NCI-H2227 treated with DMSO at 0.1 percent for 48 hours (cell line): ENCODE data around the gene SH2D3A.

Experiments used
- DNase-seq: peaks from one replicate; lab custom pipeline; 2025; lab: John Stamatoyannopoulos, UW

Gene SH2D3A

GRCh38 chr19:6737873-6738786, 29.1 kb downstream of the SH2D3A start:
- DNase-seq: peak; percentile 11

DNA sequence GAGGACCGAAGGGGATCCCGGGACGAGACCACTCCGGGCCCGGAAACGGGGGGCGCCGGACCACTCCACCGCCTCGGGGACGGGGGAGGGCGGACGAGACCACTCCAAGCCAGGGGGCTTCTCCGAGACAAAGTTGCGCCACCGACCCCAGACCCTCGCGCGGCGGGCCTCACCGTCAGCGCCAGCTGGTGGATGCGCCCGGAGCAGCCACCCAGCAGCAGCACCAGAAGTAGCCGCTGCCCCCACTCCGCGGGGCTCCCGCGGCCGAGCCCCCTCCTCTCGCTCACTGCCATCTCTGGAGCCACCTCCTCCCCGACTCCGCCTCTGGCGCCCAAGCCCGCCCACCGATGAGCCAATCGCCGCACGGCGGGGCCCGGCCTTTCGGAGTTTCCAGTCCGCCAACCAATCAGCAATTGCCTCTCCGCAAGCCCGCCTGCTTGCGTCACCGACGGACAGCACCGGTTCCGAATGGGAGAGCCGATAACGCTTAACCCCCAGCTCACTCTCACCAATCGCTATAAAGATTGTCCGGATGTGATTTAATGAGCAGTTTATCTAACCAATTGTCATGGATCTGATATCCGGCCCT, 29.9 kb downstream of the SH2D3A start, which contains the start of gene GPR108:
GPR108 (minus strand) TSS at position 297 of the 589 bp plus-strand sequence; CDS start at position 293, 4 bp downstream.
- DNase-seq: peak; percentile 96

- DNase-seq: no peak
Observed at GRCh38 chr19:6736917-6737283, 30.3 kb downstream of the SH2D3A start.

- DNase-seq: peak; percentile 45
Observed at GRCh38 chr19:6736169-6736916, 30.9 kb downstream of the SH2D3A start.

- DNase-seq: no peak
Observed at GRCh38 chr19:6735181-6735911, 31.9 kb downstream of the SH2D3A start.

GRCh38 chr19:6734096-6734696, 33.0 kb downstream of the SH2D3A start:
- DNase-seq: no peak

DNA sequence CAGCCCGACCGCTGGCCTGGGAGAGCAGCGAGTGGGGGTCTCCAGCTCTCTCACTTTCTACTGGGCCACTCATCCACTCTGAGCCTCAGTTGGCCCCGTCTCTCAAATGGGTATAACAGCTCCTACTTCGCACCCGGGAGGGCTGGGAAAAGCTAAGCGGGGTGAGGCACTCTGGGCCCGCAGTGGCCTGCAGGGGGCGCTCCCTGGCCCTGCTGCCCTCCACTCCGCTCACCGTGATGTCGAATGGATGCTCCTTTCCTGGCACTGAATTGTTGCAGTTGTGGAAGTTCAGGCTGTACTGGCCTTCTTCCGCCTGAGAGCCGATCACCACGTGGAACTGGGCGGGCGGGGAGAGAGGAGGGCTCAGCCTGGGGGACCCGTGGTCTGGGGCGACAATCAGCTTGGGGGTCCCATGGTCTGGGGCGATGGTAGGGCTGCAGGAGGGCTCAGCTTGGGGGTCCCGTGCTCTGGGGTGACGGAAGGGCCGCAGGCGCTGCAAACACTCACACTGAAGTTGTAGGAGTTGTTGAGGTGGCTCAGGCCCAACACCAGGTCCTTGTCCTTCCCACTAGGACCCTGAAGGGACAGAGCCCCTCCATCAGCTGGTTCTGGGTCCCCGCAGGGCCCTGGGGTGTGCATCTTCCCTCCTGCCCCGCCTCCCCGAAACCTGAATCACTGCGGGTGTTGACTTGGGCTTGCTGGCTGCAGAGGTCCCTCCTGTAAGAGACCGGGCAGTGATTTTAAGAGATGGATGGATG, 33.7 kb downstream of the SH2D3A start:
- DNase-seq: no peak

- no peak for DNase-seq
Observed at GRCh38 chr19:6732803-6733337, 34.4 kb downstream of the SH2D3A start.

- no peak for DNase-seq
Observed at GRCh38 chr19:6731822-6732221, 35.4 kb downstream of the SH2D3A start.

DNA sequence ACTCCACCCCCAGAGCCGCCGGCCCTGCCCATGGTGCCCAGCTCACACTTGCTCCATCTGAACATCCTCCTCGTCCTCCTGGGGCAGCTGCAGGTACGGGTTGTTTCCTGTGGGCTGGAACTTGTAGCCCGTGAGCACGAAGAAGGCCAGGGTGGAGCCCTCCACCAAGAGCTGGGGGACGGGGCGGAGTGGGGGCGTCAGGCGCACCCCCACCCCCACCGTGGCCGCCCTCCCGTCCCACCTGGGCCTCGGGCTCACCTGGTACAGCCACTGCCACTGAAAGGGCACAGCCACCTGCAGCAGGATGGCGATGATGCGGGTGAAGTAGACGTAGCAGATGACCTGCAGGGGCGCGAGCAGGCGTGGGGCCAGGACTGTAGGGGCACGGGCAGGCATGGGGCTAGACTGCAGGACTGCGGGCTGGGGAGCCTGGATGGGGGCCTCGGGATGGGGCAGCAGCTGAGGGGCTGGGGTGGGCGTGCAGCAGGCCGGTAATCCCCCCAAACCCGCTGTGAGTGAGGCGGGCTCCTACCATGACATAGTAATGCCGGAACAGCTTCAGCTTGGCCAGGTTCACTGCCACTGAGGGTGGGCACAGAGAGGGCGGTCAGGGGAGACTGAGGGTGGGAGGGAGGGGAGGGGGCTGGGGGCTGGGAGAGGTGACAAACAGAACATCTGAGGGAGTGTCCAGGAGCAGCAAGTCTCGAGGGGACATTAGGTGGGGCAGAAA, 36.1 kb downstream of the SH2D3A start:
- no peak for DNase-seq

DNA sequence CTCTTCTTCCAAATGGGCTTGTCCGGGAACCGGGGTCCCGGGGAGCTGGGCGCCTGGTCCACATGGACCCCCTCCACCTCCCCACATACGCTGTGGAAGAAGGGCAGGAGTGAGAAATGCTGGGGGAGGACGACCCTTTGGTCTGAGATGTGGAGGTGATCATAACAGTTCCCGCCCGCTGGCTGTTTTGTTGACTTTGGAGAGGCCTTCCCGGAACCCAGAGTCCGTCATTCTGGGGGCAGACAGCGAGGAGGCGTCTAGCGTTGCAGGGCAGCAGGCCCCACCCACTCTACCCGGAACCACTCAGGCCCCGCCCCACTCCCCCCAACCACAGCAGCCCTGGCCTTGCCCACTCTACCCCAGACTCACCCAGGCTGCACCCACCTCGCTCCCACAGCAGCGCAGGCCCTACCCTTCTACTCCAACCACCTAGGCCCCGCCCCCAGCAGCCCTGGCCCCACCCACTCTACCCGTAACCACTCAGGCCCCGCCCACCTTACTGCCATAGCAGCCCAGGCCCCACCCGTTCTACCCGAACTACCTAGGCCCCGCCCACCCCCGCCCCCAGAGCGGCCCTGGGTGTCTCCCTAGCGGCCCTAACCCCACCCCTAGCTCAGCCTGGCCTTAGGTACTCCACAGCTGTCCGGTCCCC, 37.0 kb downstream of the SH2D3A start:
- DNase-seq: no peak

DNA sequence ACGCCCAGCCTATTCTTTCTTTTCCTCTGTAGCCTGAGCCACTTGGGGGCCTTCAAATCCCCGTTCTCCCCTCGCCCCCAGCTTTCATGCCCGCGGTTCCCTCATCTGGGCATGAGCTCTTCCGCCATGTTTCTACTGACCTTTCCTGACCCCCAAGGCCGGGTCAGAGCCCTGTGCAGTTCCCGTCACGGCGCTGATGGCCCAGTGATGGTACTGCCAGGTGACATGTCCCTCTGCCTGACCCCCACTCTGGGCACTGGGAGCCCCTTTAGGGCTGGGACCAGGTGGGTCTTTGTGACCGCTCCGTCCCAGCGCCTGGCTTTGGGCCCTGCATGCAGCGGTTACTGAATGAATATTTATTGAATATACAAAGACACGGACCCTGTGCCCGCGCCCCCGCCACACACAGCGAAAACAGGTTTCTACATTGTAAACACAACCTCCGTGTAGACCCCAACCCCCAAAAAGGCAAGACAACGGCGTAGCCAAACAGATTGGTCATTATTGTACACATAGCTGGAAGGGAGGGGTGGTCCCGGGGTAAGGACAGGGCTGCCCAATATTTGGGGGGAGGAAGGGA, 37.6 kb downstream of the SH2D3A start:
- no peak for DNase-seq

- no peak for DNase-seq
Observed at GRCh38 chr19:6728346-6728745, 38.9 kb downstream of the SH2D3A start.

GRCh38 chr19:6725513-6726231, 41.6 kb downstream of the SH2D3A start:
- no peak for DNase-seq

- no peak for DNase-seq
Observed at GRCh38 chr19:6724631-6725492, 42.4 kb downstream of the SH2D3A start.

DNA sequence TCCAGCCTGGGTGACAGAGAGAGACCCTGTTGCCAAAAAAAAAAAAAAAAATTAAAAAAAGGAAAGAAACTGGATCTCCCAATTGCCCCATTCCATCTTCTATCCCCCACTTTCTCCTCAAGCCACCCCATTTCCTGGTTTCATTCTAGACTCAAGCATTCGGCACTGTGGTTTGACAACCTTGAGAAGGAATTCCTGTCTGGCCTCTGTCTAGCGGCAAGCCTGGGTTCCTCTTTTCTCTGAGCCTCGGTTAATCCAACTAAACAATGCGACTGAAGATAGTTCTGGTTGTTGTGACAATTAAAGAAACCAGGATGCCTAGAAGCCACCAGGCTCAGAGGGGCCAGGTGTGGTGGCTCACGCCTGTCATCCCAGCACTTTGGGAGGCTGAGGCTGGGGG, 43.5 kb downstream of the SH2D3A start:
- no peak for DNase-seq

DNA sequence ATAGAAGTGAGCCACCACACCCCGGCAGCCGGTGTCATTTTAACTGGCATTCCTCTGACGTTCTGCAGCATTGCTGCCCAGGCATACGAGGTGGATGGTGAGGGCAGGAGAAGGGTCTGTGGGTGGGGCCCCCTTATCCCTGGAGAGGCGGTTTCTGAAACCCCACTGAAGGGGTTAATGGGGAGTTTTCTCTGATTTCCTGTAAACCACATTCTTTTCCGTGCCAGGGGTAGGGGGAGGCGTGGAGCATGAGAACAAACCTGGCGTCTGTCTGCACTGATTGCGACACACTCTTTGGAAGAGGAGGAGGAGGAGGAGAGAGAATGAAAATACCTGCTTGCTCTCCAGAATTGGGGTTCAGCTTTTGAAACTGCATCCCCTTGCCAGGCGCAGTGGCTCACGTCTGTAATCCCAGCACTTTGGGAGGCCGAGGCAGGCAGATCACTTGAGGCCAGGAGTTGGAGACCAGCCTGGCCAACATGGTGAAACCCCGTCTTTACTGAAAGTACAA, 44.1 kb downstream of the SH2D3A start:
- no peak for DNase-seq
